Hepatocyte (in vitro differentiated cells): ENCODE results near the gene ACOX2. TPM values are rescaled to one million over a fixed set of nuclear protein-coding genes. Genes with fewer than 3 reads are reported as not detected.

Experiments
- DNase-seq: peaks from one replicate; pipeline ENCODE4 v3.0.0-alpha.2; 2016; ENCODE audit warnings: low spot score
- H2AFZ ChIP-seq: fragments of 200-600 bp; sonication (generic); 2 replicates; pipeline ENCODE4 v1.6.0; 2016; ENCODE audit warnings: antibody characterized with exemption, mild to moderate bottlenecking
- H3K27ac ChIP-seq: fragments of 200-600 bp; sonication (generic); 2 replicates; pipeline ENCODE4 v1.5.1; 2016; ENCODE audit warnings: mild to moderate bottlenecking
- H3K27me3 ChIP-seq: fragments of 200-600 bp; sonication (generic); 2 replicates; pipeline ENCODE4 v1.6.1; 2016
- H3K36me3 ChIP-seq: fragments of 200-600 bp; sonication (generic); replicated peaks from 2 replicates; pipeline ENCODE4 v1.5.1; 2016; ENCODE audit warnings: low read depth; ENCODE audit not compliant: insufficient read depth
- H3K4me1 ChIP-seq: fragments of 200-600 bp; sonication (generic); 2 replicates; pipeline ENCODE4 v1.5.1; 2016; ENCODE audit warnings: mild to moderate bottlenecking, moderate library complexity; ENCODE audit not compliant: insufficient read depth
- H3K4me2 ChIP-seq: fragments of 200-600 bp; sonication (generic); 2 replicates; pipeline ENCODE4 v1.6.0; 2016
- H3K4me3 ChIP-seq: fragments of 200-600 bp; sonication (generic); 2 replicates; pipeline ENCODE4 v1.5.1; 2016; ENCODE audit warnings: mild to moderate bottlenecking
- H3K79me2 ChIP-seq: fragments of 200-600 bp; sonication (generic); 2 replicates; pipeline ENCODE4 v1.6.0; 2017; ENCODE audit warnings: mild to moderate bottlenecking
- H3K9me2 ChIP-seq: fragments of 200-600 bp; sonication (generic); replicated peaks from 2 replicates; pipeline ENCODE4 v1.6.0; 2017; ENCODE audit warnings: mild to moderate bottlenecking; ENCODE audit not compliant: insufficient read depth
- H3K9me3 ChIP-seq: fragments of 200-600 bp; sonication (generic); 2 replicates; pipeline ENCODE4 v1.5.1; 2016; ENCODE audit warnings: low read depth, mild to moderate bottlenecking
- H4K20me1 ChIP-seq: fragments of 200-600 bp; sonication (generic); 2 replicates; pipeline ENCODE4 v1.6.0; 2016; ENCODE audit warnings: mild to moderate bottlenecking; ENCODE audit not compliant: insufficient read depth, poor library complexity, severe bottlenecking
- CTCF ChIP-seq: fragments of 200-600 bp; sonication (generic); IDR thresholded peaks from 2 replicates; pipeline ENCODE4 v1.5.1; 2016; ENCODE audit warnings: antibody characterized with exemption, mild to moderate bottlenecking; ENCODE audit not compliant: poor library complexity
- EZH2 ChIP-seq: fragments of 200-600 bp; sonication (generic); IDR thresholded peaks from 2 replicates; pipeline ENCODE4 v1.6.1; 2016; ENCODE audit warnings: antibody characterized with exemption, mild to moderate bottlenecking, borderline replicate concordance
- EZH2phosphoT487 ChIP-seq: fragments of 200-600 bp; sonication (generic); IDR thresholded peaks from one replicate; pipeline ENCODE4 v1.6.1; 2018; ENCODE audit warnings: antibody characterized with exemption, mild to moderate bottlenecking, low read depth, moderate library complexity; ENCODE audit not compliant: unreplicated experiment, severe bottlenecking
- WGBS: methylation state at CpG from one replicate; pipeline ENCODE4 v1.1.6; 2016; ENCODE audit warnings: low lambda C conversion rate; ENCODE audit errors: missing lambda C conversion rate; 5-methylcytosine and 5-hydroxymethylcytosine counted together
- polyA plus RNA-seq: library from polyadenylated mRNA; unstranded; fragments of >200 nt; fragmentation: Nextera tagmentation; extraction: Ambion mirVana; gene quantifications from 2 replicates; pipeline ENCODE4 v1.2.1, GENCODE V29; 2016
- total RNA-seq: library from RNA; depleted of rRNA; stranded (reverse); fragments of >200 nt; gene quantifications from 2 replicates; pipeline ENCODE4 v1.2.3, GENCODE V29; 2014

The ACOX2 gene
- total and polyA plus RNA-seq, 2 experiments from 2014 or later: 26.2 to 30.6 TPM

- H3K9me3 ChIP-seq: no peaks in the 10 kb centered on the region
- H3K9me2 ChIP-seq: no peaks in the 10 kb centered on the region
- H3K27me3 ChIP-seq: no peaks in the 10 kb centered on the region
- H4K20me1 ChIP-seq: no peaks in the 10 kb centered on the region
- H3K36me3 ChIP-seq: no peaks in the 10 kb centered on the region
- H3K4me2 ChIP-seq: no peak overlapping the region
- 82% methylated on average over 1 of the region's 1 CpG for WGBS
- no peak overlapping the region for H3K27ac ChIP-seq
- H3K79me2 ChIP-seq: peaks cover 65% of the 10 kb centered on the region
- TF ChIP-seq EZH2 (no peak), EZH2phosphoT487 (no peak), CTCF (no peak)
- DNase-seq: no peak
- no peak overlapping the region for H3K4me3 ChIP-seq
- H2AFZ ChIP-seq: no peak overlapping the region
- no peaks in the 10 kb centered on the region for H3K4me1 ChIP-seq
Observed at GRCh38 chr3:58502872-58503271, 34.1 kb downstream of the ACOX2 start.

GRCh38 chr3:58497097-58497496 lies 39.9 kb downstream of the ACOX2 start:
- H3K27ac ChIP-seq: no peak overlapping the region
- no peak for TF ChIP-seq CTCF
- no peak for TF ChIP-seq EZH2phosphoT487
- TF ChIP-seq EZH2: no peak
- H3K36me3 ChIP-seq: no peaks in the 10 kb centered on the region
- H2AFZ ChIP-seq: no peak overlapping the region
- 17% methylated on average over 1 of the region's 1 CpG for WGBS
- H3K4me3 ChIP-seq: no peak overlapping the region
- no peaks in the 10 kb centered on the region for H3K9me2 ChIP-seq
- H3K4me2 ChIP-seq: no peak overlapping the region
- H3K27me3 ChIP-seq: no peaks in the 10 kb centered on the region
- H4K20me1 ChIP-seq: peaks cover 20% of the 10 kb centered on the region
- H3K9me3 ChIP-seq: no peaks in the 10 kb centered on the region
- DNase-seq: no peak
- H3K79me2 ChIP-seq: peaks cover 93% of the 10 kb centered on the region
- H3K4me1 ChIP-seq: peaks cover 30% of the 10 kb centered on the region

GRCh38 chr3:58496206-58496857 lies 40.7 kb downstream of the ACOX2 start:
- WGBS: 58% methylated on average over 5 of the region's 5 CpGs
- peaks cover 32% of the 10 kb centered on the region for H3K4me1 ChIP-seq
- H3K4me3 ChIP-seq: no peak overlapping the region

More at GRCh38 chr3:58496206-58496857, 40.7 kb downstream of the ACOX2 start:
- no peaks in the 10 kb centered on the region for H3K9me3 ChIP-seq
- no peak for DNase-seq
- no peaks in the 10 kb centered on the region for H3K27me3 ChIP-seq
- no peak overlapping the region for H2AFZ ChIP-seq
- TF ChIP-seq CTCF (no peak), EZH2 (no peak), EZH2phosphoT487 (no peak)
- no peaks in the 10 kb centered on the region for H3K9me2 ChIP-seq
- H3K4me2 ChIP-seq: peak overlapping the region; percentile 95
- peaks cover 85% of the 10 kb centered on the region for H3K79me2 ChIP-seq
- peaks cover 20% of the 10 kb centered on the region for H4K20me1 ChIP-seq
- H3K27ac ChIP-seq: peak overlapping the region; percentile 26
- H3K36me3 ChIP-seq: no peaks in the 10 kb centered on the region
